Renal cortex interstitium (tissue), 11 donors: ENCODE results near the gene EYA4. TPM values are rescaled to one million over a fixed set of nuclear protein-coding genes. Genes with fewer than 3 reads are reported as not detected.

ENCODE experiments used
- DNase-seq, 11 donors: peaks; one replicate each; pipeline ENCODE4 v3.0.0-alpha.2; 2013; ENCODE audit warnings: low read depth in 9 of 11, low spot score in 4 of 11; ENCODE audit errors: extremely low read depth in 1 of 11
- polyA plus RNA-seq, 3 donors: library from polyadenylated mRNA; unstranded; fragments of 120-200 nt; gene quantifications; one replicate each; pipeline ENCODE4 v1.2.1, GENCODE V29; 2013; ENCODE audit not compliant: insufficient read length in 3 of 3

EYA4 gene
- polyA plus RNA-seq, 3 donors = 12.0 to 15.4 (median 12.4) TPM

DNA sequence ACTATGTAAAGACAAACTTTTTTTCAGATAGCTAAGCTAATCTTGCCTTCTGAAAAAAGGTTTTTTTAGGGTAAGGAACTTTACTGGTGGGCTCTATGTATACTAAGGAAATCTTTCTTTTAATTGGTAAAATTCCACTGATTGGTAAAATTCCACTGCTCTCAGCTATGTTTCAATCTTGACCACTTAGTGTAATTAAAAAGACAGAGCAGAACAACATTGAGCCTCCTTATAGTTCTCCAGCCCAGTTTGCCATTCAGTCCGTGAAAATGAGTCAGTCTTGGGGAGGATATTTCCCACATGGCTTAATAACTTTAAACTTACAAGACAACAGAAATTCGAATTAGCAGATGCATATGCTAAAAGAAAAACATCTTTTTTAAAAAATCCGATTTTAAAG, 92.7 kb downstream of the EYA4 start:
- DNase-seq = no peak

DNA sequence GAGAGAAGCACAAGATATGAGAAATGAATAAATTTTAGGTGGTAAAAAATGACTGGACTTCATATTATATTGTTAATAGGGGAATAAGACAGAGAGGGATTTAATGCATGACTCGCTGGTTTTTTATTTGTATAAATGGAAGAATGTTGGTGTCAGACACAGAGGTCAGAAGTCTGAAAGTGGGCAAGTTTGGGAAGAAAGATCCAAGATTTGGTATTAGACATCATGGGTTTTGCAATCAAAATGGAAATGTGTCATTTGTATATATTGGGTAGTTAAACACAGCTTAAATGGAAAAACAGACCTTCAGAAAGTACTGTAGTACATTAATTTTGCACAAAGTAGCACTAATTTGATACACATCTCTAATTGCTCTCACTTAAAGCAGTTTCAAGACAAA, 96.2 kb downstream of the EYA4 start:
- no peak for DNase-seq

DNA sequence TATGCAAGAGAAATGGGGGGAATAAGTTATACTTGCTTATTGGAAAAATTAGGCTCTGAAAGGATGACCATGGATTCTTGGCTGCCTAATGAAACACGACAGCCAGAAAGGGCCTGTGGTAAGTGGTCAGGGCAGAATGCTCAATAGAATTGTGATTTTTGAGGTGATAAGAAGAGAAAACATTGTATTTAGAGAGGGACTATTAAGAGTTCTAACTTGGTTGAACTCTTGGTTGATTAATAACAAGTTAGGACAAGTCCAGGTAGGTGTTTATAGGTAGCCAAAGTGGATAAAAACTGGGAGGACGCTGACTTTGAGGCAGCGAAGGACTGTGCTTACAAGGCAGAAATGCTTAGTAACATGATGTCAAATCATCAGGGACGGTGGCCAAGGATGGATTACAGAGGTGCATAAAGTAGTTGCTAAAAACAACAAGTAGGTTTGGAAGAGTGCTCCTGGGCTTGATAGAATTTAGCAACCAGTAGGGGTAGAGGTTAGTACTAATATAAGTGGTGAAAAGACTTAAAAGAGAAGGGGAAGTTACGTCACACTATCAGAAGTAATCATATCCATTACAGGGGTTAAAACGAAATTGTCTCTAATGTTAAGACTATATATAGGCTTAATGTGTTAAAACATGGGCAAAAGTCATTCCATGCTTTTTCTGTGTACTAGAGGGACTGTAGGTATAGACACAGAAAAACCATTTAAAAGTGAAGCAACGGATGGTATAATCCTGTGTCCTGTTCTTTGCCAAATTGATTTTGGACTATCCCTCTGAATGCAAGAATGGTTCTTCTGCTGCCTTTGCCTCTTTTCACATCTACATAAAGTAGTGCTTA, 98.6 kb downstream of the EYA4 start:
- no peak for DNase-seq

DNA sequence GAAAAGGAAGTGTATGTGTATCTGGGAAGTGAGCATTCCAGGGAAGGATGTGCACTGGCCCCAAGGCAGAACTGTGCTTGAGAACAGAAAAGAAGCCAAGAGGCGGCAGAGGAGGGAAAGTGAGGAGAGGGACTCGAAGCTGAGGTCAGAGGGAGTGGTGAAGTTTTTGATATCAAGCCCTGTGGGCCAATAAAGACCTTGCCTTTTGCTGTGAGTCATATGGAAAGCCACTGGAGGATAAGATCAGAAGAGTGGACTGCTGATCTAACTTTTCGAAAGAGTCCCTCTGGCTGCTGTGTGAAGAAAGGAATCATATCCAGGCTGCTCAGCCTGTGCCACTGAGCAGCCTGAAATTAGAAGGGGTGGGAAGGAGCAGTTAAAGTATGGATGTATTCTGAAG, 99.4 kb downstream of the EYA4 start:
- DNase-seq = no peak

DNA sequence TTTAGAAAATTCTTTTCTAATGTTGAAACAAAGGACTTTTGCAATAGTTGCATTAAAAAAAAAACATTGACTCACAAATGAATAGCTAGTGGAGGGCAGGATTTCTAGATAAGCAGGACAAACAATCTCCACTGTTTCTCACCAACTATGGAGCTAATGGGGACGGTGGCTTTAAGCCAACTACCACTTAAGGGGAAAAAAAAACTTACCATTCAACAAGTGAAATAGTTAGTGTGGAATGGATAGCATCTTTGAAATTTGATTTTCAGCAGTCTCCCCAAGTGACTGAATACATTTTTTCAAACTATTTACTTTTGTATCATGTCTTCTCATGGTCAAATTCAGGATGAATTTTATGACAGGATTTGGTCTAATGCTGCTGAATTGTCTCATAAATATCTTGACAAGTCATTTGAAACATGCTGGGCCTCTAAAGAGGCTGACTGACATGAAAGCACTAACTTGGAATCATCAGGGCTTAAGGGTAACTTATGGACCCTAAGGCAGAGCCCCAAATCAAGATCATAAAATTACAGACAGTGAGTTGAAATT, 100.5 kb downstream of the EYA4 start:
- DNase-seq = no peak

DNA sequence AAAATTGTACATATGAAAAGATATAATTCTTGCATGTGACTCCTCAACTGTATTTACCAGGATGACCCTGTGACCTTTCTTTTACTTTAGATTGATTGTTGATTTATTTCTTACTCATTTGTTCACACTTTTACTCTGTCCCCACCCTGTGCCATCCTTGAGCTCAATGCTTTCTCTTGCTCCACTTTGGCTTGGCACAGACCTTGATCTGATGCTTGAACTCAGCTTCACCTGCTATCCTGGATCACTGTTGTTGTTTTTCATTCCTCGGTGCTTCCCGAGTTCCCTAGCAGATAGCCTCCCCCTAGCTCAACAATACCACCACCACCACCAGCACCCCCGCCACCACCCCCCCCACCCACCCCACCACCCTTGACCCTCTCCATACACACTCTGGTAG, 102.1 kb downstream of the EYA4 start:
- DNase-seq = no peak

DNA sequence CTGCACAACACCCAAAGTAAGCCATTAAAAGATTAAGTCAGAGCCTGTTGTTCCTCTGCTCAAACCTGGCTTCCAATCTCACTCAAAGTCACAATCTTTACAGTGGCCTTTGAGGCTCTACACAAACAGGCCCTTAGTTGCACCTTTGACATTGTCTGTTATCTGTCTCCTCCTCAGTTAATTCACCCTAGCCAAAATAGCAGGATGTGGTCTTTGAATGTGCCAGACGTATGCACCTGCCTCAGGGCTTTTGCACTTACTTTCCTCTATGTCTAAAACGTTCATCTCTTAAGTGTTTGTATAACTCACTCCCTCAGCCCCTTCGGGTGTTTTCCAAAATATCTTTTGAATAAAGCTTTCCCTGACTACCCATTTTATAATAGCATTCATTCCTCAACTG, 107.7 kb downstream of the EYA4 start:
- DNase-seq = no peak

DNA sequence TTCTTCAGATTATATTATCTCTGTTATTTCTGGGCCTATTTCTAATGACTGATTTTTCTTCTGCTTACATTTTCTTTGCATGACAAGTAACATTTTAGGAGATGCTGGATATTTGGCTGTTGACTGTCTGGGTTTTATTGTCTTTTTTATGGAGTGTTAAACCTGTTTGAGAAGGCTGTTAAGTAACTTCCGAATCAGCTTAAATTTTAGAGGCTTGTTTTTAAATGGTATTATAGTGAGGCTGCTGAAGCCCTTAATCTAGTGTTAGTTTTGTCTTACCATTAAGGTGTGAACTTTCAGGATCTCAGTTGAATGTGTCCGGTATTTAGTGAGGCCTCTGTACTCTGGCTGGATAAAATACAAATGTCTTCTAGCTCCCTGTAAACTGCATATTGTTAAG, 109.8 kb downstream of the EYA4 start:
- no peak for DNase-seq

DNA sequence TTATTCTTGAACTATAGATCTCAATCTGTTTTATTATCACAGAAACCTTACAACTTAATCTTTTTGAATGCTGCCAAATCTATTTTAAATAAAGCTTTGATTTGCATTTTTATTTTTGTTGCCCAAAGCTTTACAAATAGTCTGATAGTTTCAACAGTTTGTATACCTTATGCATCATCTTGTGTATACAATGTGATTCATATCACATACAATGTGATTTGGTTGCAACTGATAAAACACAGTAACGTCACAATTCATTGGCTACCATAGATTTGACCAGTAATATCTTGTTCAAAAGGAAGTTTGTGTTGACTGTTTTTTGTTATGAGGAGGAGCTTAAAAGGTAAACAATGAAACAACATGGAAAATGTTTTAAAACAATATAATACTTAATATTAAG, 110.9 kb downstream of the EYA4 start:
- no peak for DNase-seq

DNA sequence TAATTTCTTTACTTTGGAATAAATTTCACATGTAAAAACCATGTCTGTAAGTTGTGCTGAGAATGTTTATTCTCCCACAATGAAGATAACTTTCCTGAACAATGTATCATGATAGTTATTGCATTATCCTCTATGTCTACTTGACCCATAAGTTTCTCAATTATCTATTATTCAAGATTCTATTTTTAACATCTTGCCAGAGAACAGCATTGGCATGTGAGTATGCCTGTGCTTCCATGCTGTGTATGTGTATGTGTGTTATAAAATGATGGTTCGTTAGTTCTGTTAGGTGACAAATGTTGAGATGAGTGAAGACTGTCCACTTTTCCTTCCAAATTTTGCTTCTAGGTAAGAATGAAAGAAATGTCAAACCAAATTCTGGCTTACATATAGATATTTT, 111.9 kb downstream of the EYA4 start:
- no peak for DNase-seq

DNA sequence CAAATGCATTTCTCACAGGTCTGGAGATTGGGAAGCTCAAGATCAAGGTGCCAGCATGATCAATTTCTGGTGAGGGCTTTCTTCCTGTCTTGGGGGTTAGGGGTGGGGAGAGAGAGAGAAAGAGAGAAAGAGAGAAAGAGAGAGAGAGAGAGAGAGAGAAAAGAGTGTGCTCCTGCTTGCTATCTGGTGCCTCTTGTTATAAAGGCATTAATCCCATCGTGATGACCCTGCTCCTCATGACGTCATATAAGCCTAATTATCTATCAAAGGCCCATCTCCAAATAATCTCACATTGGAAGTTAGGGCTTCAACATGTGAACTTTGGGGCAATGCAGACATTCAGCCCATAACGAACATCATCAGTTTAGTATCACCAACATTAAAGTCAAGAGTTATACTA, 114.8 kb downstream of the EYA4 start:
- DNase-seq = no peak

DNA sequence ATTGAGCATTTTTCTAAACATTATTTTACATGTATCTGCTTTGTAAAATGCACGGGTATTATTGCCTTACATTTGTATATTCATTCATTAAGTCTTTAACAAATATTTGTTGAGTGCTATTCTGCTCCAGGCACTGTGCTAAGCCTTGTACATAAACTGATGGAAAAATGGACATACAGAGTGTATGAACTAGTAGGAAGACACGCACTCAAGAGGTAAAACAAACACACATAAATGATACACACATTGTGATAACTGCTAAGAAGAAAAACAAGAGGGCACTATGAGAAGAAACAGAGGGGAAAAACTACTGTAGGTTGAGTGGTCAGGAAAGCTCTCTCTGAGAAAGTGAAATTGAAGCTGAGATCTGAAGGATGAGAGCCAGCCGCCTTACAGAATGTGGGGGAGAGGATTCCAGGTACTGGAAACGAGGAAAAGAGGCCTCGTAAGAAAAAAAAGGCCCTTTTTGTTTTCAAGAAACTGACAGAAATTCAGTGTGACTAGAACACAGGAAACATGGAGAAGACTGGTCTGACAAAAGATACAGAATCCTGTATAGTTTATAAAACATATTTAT, 117.5 kb downstream of the EYA4 start:
- DNase-seq = peak in 3 of 11 donors; percentile 16 to 25 (median 24)

DNA sequence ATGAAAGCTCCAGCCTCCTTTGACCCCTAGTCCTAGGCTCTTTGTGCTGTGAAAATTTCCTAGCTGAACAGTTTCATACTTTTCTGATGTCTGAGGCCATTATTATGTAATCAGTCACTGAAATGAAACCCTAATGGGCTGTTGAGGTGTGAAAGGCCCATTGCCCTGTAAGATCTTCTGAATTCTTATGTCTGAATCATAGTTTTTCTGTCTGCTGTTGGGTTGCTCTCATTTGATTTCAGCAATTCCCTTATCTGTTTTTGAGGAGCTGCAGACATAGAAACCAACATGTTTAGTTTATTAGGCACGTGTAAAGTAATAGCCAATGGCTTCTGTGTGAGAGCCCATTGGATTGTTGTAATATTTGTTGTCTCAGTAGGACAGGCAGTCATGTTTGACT, 118.1 kb downstream of the EYA4 start:
- DNase-seq = no peak

DNA sequence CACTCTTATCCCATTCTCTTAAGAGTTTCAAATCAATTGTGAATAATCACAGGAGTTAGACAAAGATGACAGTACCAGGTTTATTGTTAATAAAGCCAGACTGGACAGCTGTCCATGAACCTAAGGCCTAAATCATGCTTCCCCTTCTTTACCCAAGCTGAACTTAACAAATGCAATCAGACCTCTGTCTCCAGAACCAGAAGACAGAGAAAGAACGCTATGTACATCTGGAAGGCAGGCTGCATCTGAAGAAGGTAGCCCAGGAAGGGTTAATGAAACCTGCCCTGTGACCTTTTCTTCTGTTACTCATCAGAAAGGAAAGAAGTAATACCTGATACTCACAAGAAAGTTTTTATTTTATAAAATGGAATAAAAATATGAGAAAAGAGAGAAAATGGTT, 118.6 kb downstream of the EYA4 start:
- no peak for DNase-seq

DNA sequence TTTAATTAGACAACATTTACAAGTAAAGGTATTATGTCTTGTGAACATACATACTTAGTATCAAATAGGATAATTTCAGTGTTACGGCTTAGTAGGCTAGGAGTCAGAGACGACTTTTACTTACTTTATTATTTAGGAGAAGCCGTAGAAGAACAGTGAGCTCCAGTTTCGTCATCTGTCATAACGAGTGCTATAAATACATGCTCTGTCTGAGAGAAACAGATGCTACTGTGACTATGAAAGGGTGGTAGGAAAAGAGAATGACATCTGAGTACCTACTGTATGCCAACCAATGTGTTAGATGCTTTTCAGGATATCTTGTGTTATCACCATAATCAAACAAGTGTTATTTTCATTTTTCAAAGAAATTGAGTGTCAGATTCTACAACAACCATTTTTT, 119.0 kb downstream of the EYA4 start:
- no peak for DNase-seq

DNA sequence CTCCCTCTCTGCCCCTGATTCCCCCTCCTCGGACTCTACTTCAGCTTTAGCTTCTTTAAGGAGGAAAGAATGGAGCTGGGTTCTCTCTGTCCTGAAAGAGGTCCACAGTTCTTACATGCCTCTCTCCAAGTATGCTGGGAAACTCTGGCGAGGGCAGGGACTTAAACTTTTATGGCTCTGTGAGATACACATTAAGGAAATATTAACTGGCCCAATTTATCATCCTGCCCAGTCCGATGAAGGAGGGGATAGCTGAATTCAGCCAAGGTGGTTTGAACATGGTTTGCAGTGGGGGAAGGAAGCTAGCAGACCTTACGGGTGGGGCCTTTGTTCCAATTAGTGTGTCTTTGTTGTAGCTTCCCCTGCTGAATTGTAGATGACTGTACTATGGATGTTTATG, 121.7 kb downstream of the EYA4 start:
- DNase-seq = no peak

DNA sequence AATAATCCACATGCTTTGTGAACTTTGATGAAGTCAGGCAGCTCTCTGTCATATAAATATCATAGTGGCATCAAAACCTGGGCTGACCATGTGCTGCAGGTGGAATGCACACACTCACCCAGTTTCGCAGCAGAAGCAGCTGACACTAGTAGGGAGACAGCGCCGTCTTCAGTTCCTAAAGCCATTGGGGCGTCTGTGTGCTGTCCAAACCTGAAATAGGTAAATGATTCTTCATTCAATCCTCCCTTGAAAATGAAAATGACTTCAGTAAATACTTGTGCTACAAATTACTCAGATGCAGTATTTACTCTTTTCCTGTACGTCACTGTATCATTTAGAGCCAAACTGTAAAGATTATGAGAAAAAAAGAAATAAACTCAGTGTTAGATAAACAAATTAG, 127.5 kb downstream of the EYA4 start:
- DNase-seq = no peak

DNA sequence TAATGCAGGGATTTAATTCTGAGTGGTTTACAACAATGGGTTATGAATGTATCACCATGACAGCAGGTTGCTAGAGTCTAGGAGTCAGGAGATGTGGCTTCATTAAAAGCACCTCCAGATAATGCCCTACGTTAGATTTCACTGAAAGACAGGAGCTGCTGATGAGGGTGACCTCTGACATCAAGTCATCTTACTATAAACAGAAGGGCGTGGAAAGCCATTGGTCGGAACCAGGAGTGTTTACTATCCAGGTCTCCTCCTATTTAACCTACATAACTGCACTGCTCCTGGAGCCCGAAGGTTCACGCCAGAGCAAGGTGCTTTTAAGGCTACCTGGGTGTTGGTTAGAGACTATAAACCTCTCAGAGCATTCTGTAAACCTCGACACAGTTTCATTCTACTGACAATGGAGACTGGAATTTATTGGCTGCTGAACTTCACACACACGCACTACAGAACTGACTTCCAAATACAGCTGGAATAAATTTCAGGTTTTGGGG, 128.7 kb downstream of the EYA4 start:
- DNase-seq = no peak

DNA sequence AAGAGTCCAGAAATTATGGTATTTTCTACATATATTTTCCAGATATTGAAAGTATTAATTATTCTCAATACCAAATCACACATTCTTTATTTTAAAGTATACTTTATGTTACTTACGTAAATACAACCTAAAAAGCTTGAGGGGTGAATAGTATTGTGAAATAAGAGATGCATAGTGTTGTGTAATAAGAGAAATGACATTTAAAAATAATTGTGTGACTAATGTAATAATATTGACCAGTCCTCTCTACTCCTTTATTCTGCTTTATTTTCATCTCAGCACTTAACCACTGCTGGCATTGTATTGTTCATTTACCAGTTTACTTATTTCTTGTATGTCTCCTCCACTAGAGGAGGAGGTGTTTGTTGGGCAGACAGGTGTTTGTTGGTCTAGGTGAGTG, 135.6 kb downstream of the EYA4 start:
- no peak for DNase-seq

DNA sequence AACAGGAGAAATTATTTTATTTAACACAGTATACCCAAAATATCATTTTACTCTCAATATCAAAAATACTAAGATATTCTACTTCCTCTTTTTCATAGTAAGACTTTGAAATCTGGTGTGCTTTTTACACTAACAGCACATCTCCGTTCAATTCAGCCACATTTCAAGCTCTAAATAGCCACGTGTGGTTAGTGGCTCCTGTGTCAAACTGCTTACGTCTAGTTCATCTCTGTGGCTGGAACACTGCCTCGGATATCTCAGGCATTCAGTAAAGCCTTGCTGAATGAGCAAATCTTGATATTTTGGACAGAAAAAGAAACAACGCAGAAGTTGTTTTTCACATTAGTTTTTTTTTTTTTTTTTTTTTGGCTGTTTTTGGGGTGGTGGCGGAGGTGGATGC, 136.1 kb downstream of the EYA4 start:
- DNase-seq = no peak

DNA sequence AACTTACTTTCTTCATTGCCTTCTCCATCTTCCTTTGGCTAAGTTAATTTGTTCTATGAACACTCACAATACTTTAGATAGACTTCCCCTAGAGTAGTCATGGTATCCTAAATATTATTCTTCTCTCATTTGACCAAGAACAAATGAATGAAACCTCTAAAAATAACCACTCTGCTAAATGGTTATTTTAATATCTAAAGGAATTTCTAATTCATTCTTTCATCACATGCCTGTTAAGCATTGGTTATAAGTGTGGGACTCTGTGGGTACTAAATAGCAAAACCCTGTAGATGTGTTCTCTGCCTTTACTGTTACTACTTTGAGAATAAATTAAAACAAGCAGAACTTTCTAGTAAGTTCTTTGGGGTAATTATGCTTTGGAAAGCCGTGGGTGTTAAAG, 138.9 kb downstream of the EYA4 start:
- no peak for DNase-seq
